Liver (tissue), 9 donors: ENCODE measurements around the gene KRR1. TPM values are rescaled to one million over a fixed set of nuclear protein-coding genes. Genes with fewer than 3 reads are reported as not detected.

Source experiments
- DNase-seq: peaks from one replicate; pipeline ENCODE4 v3.0.0-alpha.2; 2017; ENCODE audit warnings: low spot score
- H3K27ac ChIP-seq, 2 donors: one replicate each; pipeline ENCODE4 v1.7.0; 2013; ENCODE audit warnings: inconsistent platforms in 2 of 2, low read length in 2 of 2, control low read depth in 1 of 2, low read depth in 1 of 2, mild to moderate bottlenecking in 1 of 2
- H3K27me3 ChIP-seq, 4 donors: one replicate each; pipeline versions ENCODE4 v1.6.1 to v1.7.0; 2013; ENCODE audit warnings: low read length in 3 of 4, inconsistent platforms in 1 of 4, mild to moderate bottlenecking in 1 of 4, moderate library complexity in 1 of 4; ENCODE audit not compliant: control insufficient read depth in 4 of 4, insufficient read depth in 4 of 4
- H3K36me3 ChIP-seq, 4 donors: one replicate each; pipeline versions ENCODE4 v1.6.1 to v1.7.0; 2013; ENCODE audit warnings: low read length in 3 of 4, mild to moderate bottlenecking in 3 of 4, low read depth in 1 of 4, moderate library complexity in 1 of 4; ENCODE audit not compliant: control insufficient read depth in 4 of 4, insufficient read depth in 3 of 4
- H3K4me1 ChIP-seq, 4 donors: one replicate each; pipeline versions ENCODE4 v1.6.1 to v1.7.0; 2013; ENCODE audit warnings: low read length in 3 of 4, mild to moderate bottlenecking in 3 of 4, moderate library complexity in 1 of 4; ENCODE audit not compliant: control insufficient read depth in 4 of 4, insufficient read depth in 4 of 4
- H3K4me3 ChIP-seq, 3 donors: one replicate each; pipeline versions ENCODE4 v1.6.1 to v1.7.0; 2013; ENCODE audit warnings: low read length in 3 of 3, control low read depth in 1 of 3, low read depth in 1 of 3, mild to moderate bottlenecking in 1 of 3
- H3K9ac ChIP-seq, 2 donors: one replicate each; pipeline ENCODE4 v1.7.0; 2013; ENCODE audit warnings: low read length in 2 of 2, mild to moderate bottlenecking in 2 of 2, moderate library complexity in 2 of 2, control low read depth in 1 of 2, low read depth in 1 of 2
- H3K9me3 ChIP-seq, 4 donors: one replicate each; pipeline versions ENCODE4 v1.6.1 to v1.7.0; 2013; ENCODE audit warnings: low read length in 3 of 4; ENCODE audit not compliant: control insufficient read depth in 4 of 4
- EGR1 ChIP-seq, 2 donors: IDR thresholded peaks; 2 replicates each; pipeline ENCODE4 v1.6.1; 2016 to 2018; ENCODE audit warnings: antibody characterized with exemption in 2 of 2, low read depth in 2 of 2
- FOXA1 ChIP-seq: IDR thresholded peaks from 2 replicates; pipeline ENCODE4 v1.6.1; 2016; ENCODE audit warnings: antibody characterized with exemption
- FOXA2 ChIP-seq: IDR thresholded peaks from 2 replicates; pipeline ENCODE4 v1.6.1; 2016; ENCODE audit warnings: antibody characterized with exemption
- GABPA ChIP-seq, 2 donors: IDR thresholded peaks in 1 of 2; conservative IDR thresholded peaks in 1 of 2; 2 replicates each; pipeline ENCODE4 v1.6.1; 2016; ENCODE audit warnings: antibody characterized with exemption in 2 of 2, mild to moderate bottlenecking in 1 of 2, moderate library complexity in 1 of 2
- HNF4A ChIP-seq, 2 donors: conservative IDR thresholded peaks; 2 replicates each; pipeline ENCODE4 v1.6.1; 2016; ENCODE audit warnings: antibody characterized with exemption in 2 of 2, mild to moderate bottlenecking in 2 of 2
- HNF4G ChIP-seq: IDR thresholded peaks from 2 replicates; pipeline ENCODE4 v1.6.1; 2016; ENCODE audit warnings: antibody characterized with exemption
- JUND ChIP-seq, 2 donors: IDR thresholded peaks; 2 replicates each; pipeline ENCODE4 v1.6.1; 2016; ENCODE audit warnings: antibody characterized with exemption in 2 of 2
- NR2F2 ChIP-seq: IDR thresholded peaks from 2 replicates; pipeline ENCODE4 v1.6.1; 2016; ENCODE audit warnings: antibody characterized with exemption
- RAD21 ChIP-seq, 2 donors: IDR thresholded peaks; 2 replicates each; pipeline ENCODE4 v1.6.1; 2016; ENCODE audit warnings: antibody characterized with exemption in 2 of 2, mild to moderate bottlenecking in 2 of 2
- RXRA ChIP-seq, 2 donors: IDR thresholded peaks; 2 replicates each; pipeline ENCODE4 v1.6.1; 2017 to 2018; ENCODE audit warnings: antibody characterized with exemption in 2 of 2, mild to moderate bottlenecking in 1 of 2
- SP1 ChIP-seq: IDR thresholded peaks from 2 replicates; pipeline ENCODE4 v1.6.1; 2018; ENCODE audit warnings: antibody characterized with exemption, mild to moderate bottlenecking
- TAF1 ChIP-seq: conservative IDR thresholded peaks from 2 replicates; pipeline ENCODE4 v1.6.1; 2016; ENCODE audit warnings: antibody characterized with exemption, mild to moderate bottlenecking
- YY1 ChIP-seq: IDR thresholded peaks from 2 replicates; pipeline ENCODE4 v1.6.1; 2016; ENCODE audit warnings: antibody characterized with exemption, mild to moderate bottlenecking
- WGBS: extraction: QIAGEN DNeasy Blood & Tissue Kit; methylation state at CpG from one replicate; pipeline ENCODE4 v1.1.7; 2013; 5-methylcytosine and 5-hydroxymethylcytosine counted together
- polyA plus RNA-seq, 2 donors: library from polyadenylated mRNA; stranded (reverse) in 1 of 2; unstranded in 1 of 2; fragments of 200-250 nt in 1 of 2; fragments of >200 nt in 1 of 2; fragmentation: Nextera tagmentation in 1 of 2; extraction: Ambion mirVana in 1 of 2; gene quantifications; one replicate each; pipeline versions ENCODE4 v1.2.1 to v1.2.3, GENCODE V29; 2013 to 2015
- total RNA-seq, 2 donors: library from RNA; depleted of rRNA; stranded (reverse); fragments of >200 nt; gene quantifications; one replicate each; pipeline ENCODE4 v1.2.3, GENCODE V29; 2014
- TF ChIP-seq, protein P1 (sequence below): fragments of 150-350 bp; IDR thresholded peaks from 2 replicates; pipeline ENCODE4 v1.5.1; 2017; ENCODE audit warnings: improper control_type of control experiment, low read depth, low read length; ENCODE audit not compliant: missing input control
- TF ChIP-seq, protein P2 (sequence below): IDR thresholded peaks from 2 replicates; pipeline ENCODE4 v1.6.1; 2016; ENCODE audit warnings: antibody characterized with exemption
- TF ChIP-seq, protein P3 (sequence below): IDR thresholded peaks from 2 replicates; pipeline ENCODE4 v1.6.1; 2016; ENCODE audit warnings: antibody characterized with exemption
- TF ChIP-seq, protein P4 (sequence below): IDR thresholded peaks from 2 replicates; pipeline ENCODE4 v1.6.1; 2016; ENCODE audit warnings: antibody characterized with exemption
- TF ChIP-seq, protein P5 (sequence below): IDR thresholded peaks from 2 replicates; pipeline ENCODE4 v1.6.1; 2016; ENCODE audit warnings: antibody characterized with exemption, mild to moderate bottlenecking
- donor health status: healthy.
- donor health status: healthy.
- donor health status: healthy.
- donor health status: healthy.
- donor health status: healthy.

The KRR1 gene
- total and polyA plus RNA-seq, 4 donors, result 9.9 to 19.8 (median 14.9) TPM

DNA sequence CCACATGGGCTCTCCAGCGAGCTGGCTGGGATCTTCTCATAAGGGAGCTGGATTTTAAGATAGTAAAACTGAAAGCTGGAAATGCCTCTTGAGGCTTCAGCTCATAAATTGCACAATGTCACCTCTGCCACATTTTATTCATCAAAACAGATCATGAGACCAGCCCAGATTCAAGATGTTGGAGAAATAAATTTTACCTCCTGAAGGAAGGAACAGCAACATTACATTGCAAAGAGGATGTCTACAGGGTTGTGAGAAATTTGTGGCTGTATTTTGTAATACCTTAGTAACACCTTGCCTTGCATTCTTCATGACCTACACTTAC, 43.1 kb upstream of the KRR1 start:
- no peaks in the 10 kb centered on the region for H3K36me3 ChIP-seq
- 87% methylated on average over 1 of the region's 1 CpG for WGBS

More for the DNA sequence above, 43.1 kb upstream of the KRR1 start:
- no peak overlapping the region for H3K4me3 ChIP-seq
- no peaks in the 10 kb centered on the region for H3K9me3 ChIP-seq
- H3K27ac ChIP-seq, result no peak overlapping the region
- TF ChIP-seq SP1 (no peak), GABPA (IDR thresholded peaks at IDR 0.05 in 1 of 2, conservative IDR thresholded peaks at IDR 0.05 in 1 of 2) (no peak), HNF4G (no peak), RAD21 (IDR thresholded peaks at IDR 0.05) (no peak), FOXA1 (no peak), YY1 (no peak), FOXA2 (no peak), NR2F2 (no peak), TAF1 (no peak), RXRA (IDR thresholded peaks at IDR 0.05) (no peak), EGR1 (IDR thresholded peaks at IDR 0.05; ENCODE audit: low read depth in 2 of 2) (no peak), JUND (IDR thresholded peaks at IDR 0.05) (no peak), HNF4A (conservative IDR thresholded peaks at IDR 0.05) (no peak)
- TF ChIP-seq, protein P1, sequence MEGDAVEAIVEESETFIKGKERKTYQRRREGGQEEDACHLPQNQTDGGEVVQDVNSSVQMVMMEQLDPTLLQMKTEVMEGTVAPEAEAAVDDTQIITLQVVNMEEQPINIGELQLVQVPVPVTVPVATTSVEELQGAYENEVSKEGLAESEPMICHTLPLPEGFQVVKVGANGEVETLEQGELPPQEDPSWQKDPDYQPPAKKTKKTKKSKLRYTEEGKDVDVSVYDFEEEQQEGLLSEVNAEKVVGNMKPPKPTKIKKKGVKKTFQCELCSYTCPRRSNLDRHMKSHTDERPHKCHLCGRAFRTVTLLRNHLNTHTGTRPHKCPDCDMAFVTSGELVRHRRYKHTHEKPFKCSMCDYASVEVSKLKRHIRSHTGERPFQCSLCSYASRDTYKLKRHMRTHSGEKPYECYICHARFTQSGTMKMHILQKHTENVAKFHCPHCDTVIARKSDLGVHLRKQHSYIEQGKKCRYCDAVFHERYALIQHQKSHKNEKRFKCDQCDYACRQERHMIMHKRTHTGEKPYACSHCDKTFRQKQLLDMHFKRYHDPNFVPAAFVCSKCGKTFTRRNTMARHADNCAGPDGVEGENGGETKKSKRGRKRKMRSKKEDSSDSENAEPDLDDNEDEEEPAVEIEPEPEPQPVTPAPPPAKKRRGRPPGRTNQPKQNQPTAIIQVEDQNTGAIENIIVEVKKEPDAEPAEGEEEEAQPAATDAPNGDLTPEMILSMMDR, result no peak
- TF ChIP-seq, protein P2, sequence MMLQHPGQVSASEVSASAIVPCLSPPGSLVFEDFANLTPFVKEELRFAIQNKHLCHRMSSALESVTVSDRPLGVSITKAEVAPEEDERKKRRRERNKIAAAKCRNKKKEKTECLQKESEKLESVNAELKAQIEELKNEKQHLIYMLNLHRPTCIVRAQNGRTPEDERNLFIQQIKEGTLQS, result no peak
- TF ChIP-seq, protein P3, sequence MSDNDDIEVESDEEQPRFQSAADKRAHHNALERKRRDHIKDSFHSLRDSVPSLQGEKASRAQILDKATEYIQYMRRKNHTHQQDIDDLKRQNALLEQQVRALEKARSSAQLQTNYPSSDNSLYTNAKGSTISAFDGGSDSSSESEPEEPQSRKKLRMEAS, result no peak
- TF ChIP-seq, protein P4, sequence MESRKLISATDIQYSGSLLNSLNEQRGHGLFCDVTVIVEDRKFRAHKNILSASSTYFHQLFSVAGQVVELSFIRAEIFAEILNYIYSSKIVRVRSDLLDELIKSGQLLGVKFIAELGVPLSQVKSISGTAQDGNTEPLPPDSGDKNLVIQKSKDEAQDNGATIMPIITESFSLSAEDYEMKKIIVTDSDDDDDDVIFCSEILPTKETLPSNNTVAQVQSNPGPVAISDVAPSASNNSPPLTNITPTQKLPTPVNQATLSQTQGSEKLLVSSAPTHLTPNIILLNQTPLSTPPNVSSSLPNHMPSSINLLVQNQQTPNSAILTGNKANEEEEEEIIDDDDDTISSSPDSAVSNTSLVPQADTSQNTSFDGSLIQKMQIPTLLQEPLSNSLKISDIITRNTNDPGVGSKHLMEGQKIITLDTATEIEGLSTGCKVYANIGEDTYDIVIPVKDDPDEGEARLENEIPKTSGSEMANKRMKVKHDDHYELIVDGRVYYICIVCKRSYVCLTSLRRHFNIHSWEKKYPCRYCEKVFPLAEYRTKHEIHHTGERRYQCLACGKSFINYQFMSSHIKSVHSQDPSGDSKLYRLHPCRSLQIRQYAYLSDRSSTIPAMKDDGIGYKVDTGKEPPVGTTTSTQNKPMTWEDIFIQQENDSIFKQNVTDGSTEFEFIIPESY, result no peak
- TF ChIP-seq, protein P5, sequence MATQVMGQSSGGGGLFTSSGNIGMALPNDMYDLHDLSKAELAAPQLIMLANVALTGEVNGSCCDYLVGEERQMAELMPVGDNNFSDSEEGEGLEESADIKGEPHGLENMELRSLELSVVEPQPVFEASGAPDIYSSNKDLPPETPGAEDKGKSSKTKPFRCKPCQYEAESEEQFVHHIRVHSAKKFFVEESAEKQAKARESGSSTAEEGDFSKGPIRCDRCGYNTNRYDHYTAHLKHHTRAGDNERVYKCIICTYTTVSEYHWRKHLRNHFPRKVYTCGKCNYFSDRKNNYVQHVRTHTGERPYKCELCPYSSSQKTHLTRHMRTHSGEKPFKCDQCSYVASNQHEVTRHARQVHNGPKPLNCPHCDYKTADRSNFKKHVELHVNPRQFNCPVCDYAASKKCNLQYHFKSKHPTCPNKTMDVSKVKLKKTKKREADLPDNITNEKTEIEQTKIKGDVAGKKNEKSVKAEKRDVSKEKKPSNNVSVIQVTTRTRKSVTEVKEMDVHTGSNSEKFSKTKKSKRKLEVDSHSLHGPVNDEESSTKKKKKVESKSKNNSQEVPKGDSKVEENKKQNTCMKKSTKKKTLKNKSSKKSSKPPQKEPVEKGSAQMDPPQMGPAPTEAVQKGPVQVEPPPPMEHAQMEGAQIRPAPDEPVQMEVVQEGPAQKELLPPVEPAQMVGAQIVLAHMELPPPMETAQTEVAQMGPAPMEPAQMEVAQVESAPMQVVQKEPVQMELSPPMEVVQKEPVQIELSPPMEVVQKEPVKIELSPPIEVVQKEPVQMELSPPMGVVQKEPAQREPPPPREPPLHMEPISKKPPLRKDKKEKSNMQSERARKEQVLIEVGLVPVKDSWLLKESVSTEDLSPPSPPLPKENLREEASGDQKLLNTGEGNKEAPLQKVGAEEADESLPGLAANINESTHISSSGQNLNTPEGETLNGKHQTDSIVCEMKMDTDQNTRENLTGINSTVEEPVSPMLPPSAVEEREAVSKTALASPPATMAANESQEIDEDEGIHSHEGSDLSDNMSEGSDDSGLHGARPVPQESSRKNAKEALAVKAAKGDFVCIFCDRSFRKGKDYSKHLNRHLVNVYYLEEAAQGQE, result no peak
- no peak overlapping the region for H3K9ac ChIP-seq
- no peaks in the 10 kb centered on the region for H3K4me1 ChIP-seq
- DNase-seq, result no peak
- H3K27me3 ChIP-seq, result no peaks in the 10 kb centered on the region
